Activated CD4-positive, CD25-positive, alpha-beta regulatory T cell treated with anti-CD3 and anti-CD28 coated beads, Interleukin-2, amount 50 U/mL, for 24 hours (primary cell): ENCODE data around the gene REC114.

Experiments
- ATAC-seq, 2 donors: fragments of 150-1000 bp; cut with Tn5 transposase; one replicate each; pipeline ENCODE4 v1.10.0; 2021; ENCODE audit warnings: mild to moderate bottlenecking in 1 of 2, moderate library complexity in 1 of 2

REC114 gene

DNA sequence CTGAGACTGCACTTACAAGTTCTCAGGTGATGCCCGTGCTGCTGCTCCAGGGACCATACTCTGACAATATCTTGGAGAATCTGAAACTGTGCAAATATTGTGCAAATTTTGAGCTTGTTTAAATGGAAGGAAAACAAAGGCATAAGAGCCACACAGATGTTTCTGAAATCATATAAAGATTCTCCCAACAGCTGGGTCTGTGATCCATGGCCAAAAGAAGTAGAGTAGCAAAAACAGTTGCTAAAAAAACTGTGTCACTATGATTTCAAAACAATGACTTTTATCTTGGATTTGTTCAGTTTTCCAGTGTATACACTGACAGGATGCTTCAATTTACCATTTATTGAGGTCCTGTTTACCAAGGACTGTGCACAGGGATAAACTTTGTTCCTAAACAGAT is 164.9 kb downstream of the REC114 start:
- no peak for ATAC-seq

DNA sequence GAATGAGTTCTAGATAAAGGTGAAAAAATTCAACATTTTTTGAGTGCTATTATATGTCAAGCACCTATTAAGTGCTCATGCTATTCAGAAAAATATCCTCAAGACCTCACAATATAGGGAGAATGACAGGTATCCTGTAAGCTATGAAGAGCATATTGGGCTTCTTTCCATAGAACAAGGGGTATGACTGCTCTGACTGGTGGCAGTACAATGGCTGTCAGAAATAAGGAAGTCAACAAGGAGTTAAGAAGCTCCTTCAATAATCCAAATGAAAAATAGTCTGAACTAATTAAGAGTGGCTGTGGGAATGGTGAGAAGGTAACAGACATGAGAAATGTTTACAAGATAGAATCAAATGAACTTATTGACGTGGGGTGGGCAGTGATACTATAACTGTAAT is 165.5 kb downstream of the REC114 start:
- no peak for ATAC-seq

- no peak for ATAC-seq
Measured at GRCh38 chr15:73608941-73609340, 166.0 kb downstream of the REC114 start.
